Right renal pelvis (tissue), 4 donors: ENCODE data around the gene NRTN. TPM values are rescaled to one million over a fixed set of nuclear protein-coding genes. Genes with fewer than 3 reads are reported as not detected.
A peak's percentile ranks its signal among the peaks of the same experiment; 100 is the strongest.

Source experiments
- DNase-seq, 4 donors: peaks; one replicate each; pipeline ENCODE4 v3.0.0-alpha.2; 2013; ENCODE audit warnings: low read depth in 4 of 4, low spot score in 3 of 4, missing footprints in 1 of 4
- polyA plus RNA-seq, 4 donors: library from polyadenylated mRNA; unstranded; fragments of 120-200 nt; gene quantifications; one replicate each; pipeline ENCODE4 v1.2.1, GENCODE V29; 2013; ENCODE audit not compliant: insufficient read length in 4 of 4

NRTN gene
- polyA plus RNA-seq, 4 donors: 2.2 to 4.2 (median 2.6) TPM

GRCh38 chr19:5811117-5811516 is 6.2 kb downstream of the NRTN start:
- no peak for DNase-seq

- DNase-seq: no peak
Measured at GRCh38 chr19:5814123-5814851, 9.4 kb downstream of the NRTN start.

- no peak for DNase-seq
Measured at GRCh38 chr19:5814852-5815246, 10.0 kb downstream of the NRTN start.

- no peak for DNase-seq
Measured at GRCh38 chr19:5817218-5817617, 12.4 kb downstream of the NRTN start.

GRCh38 chr19:5818594-5818993 is 13.7 kb downstream of the NRTN start:
- DNase-seq: no peak

- no peak for DNase-seq
Measured at GRCh38 chr19:5820785-5821184, 15.9 kb downstream of the NRTN start.

GRCh38 chr19:5821521-5822180 is 16.8 kb downstream of the NRTN start:
- no peak for DNase-seq

- DNase-seq: no peak
Measured at GRCh38 chr19:5822181-5822844, 17.4 kb downstream of the NRTN start.

GRCh38 chr19:5823579-5824281 is 18.9 kb downstream of the NRTN start:
- no peak for DNase-seq

- no peak for DNase-seq
Measured at GRCh38 chr19:5824751-5825150, 19.9 kb downstream of the NRTN start.

GRCh38 chr19:5825178-5825577 is 20.3 kb downstream of the NRTN start:
- no peak for DNase-seq

- DNase-seq: peak in 1 of 4 donors; percentile 72
Measured at GRCh38 chr19:5826531-5827341, 21.9 kb downstream of the NRTN start.

GRCh38 chr19:5827342-5827890 is 22.5 kb downstream of the NRTN start:
- no peak for DNase-seq

- peak; percentile 87 to 95 (median 92) for DNase-seq
Measured at GRCh38 chr19:5827891-5828660, 23.2 kb downstream of the NRTN start.

- peak; percentile 60 to 74 (median 68) for DNase-seq
Measured at GRCh38 chr19:5828661-5829566, 24.0 kb downstream of the NRTN start.

- no peak for DNase-seq
Measured at GRCh38 chr19:5829567-5830310, 24.9 kb downstream of the NRTN start.

- DNase-seq: no peak
Measured at GRCh38 chr19:5831159-5831558, 26.3 kb downstream of the NRTN start.
